HEK293 (cell line): ENCODE measurements around the gene ZRSR2.

Source experiments
- REST ChIP-seq: fragments of 450-650 bp; formaldehyde crosslinking; IDR thresholded peaks from 2 replicates; pipeline ENCODE4 v1.5.1; 2016; ENCODE audit warnings: missing biosample characterization, missing genetic modification characterization
- SP2 ChIP-seq: fragments of 450-650 bp; formaldehyde crosslinking; IDR thresholded peaks from 2 replicates; pipeline ENCODE4 v1.5.1; 2016; ENCODE audit warnings: missing biosample characterization, missing genetic modification characterization
- ZBTB8A ChIP-seq: fragments of 450-650 bp; formaldehyde crosslinking; IDR thresholded peaks from 2 replicates; pipeline ENCODE4 v1.5.1; 2016; ENCODE audit warnings: missing biosample characterization, missing genetic modification characterization
- ZFP3 ChIP-seq: fragments of 450-650 bp; formaldehyde crosslinking; IDR thresholded peaks from 2 replicates; pipeline ENCODE4 v1.5.1; 2016; ENCODE audit warnings: low read depth, missing biosample characterization, missing genetic modification characterization
- ZNF10 ChIP-seq: fragments of 450-650 bp; formaldehyde crosslinking; IDR thresholded peaks from 2 replicates; pipeline ENCODE4 v1.5.1; 2017; ENCODE audit warnings: missing biosample characterization, missing genetic modification characterization
- ZNF140 ChIP-seq: fragments of 450-650 bp; formaldehyde crosslinking; IDR thresholded peaks from 2 replicates; pipeline ENCODE4 v1.5.1; 2016; ENCODE audit warnings: missing biosample characterization, missing genetic modification characterization

GRCh38 chrX:15744181-15744867 is 46.0 kb upstream of the ZRSR2 start:
- TF ChIP-seq ZNF10 (tag by site-specific recombination) (no peak), ZNF140 (tag by site-specific recombination) (no peak), REST (tag by site-specific recombination) (no peak), ZFP3 (no peak), ZBTB8A (tag by site-specific recombination) (no peak), SP2 (no peak)
